Measurements from ENCODE around the gene GLOD4.
"Not testable (repeated sequence)": the region's sequence is repeated elsewhere in the genome, so short reads cannot be mapped to it uniquely, and the experiment has no call there.

The GLOD4 gene

GRCh38 chr17:794876-795275 lies 12.8 kb upstream of the GLOD4 start:
- Mint-ChIP-seq H3K36me3 (ENCODE audit: low read depth) (peaks cover 22% of the 10 kb centered on the region), H3K4me3 (no peak overlapping the region), H3K27me3 (no peaks in the 10 kb centered on the region), H3K27ac (no peak overlapping the region), H3K4me1 (ENCODE audit: low read depth) (peaks cover 5% of the 10 kb centered on the region), H3K9me3 (no peaks in the 10 kb centered on the region)

GRCh38 chr17:792277-792676 lies 10.2 kb upstream of the GLOD4 start:
- Mint-ChIP-seq H3K27me3 (no peaks in the 10 kb centered on the region), H3K27ac (no peak overlapping the region), H3K9me3 (no peaks in the 10 kb centered on the region)

GRCh38 chr17:791829-792228 lies 9.7 kb upstream of the GLOD4 start:
- peaks cover 5% of the 10 kb centered on the region for H3K4me1 Mint-ChIP-seq (ENCODE audit: low read depth)
- H3K27me3 Mint-ChIP-seq = no peaks in the 10 kb centered on the region
- peaks cover 47% of the 10 kb centered on the region for H3K36me3 Mint-ChIP-seq (ENCODE audit: low read depth)
- no peak overlapping the region for H3K27ac Mint-ChIP-seq
- H3K4me3 Mint-ChIP-seq = no peak overlapping the region
- H3K9me3 Mint-ChIP-seq = no peaks in the 10 kb centered on the region

More at GRCh38 chr17:792277-792676, 10.2 kb upstream of the GLOD4 start:
- peaks cover 5% of the 10 kb centered on the region for H3K4me1 Mint-ChIP-seq (ENCODE audit: low read depth)
- no peak overlapping the region for H3K4me3 Mint-ChIP-seq
- H3K36me3 Mint-ChIP-seq (ENCODE audit: low read depth) = peaks cover 44% of the 10 kb centered on the region

GRCh38 chr17:790874-791247 lies 8.8 kb upstream of the GLOD4 start:
- H3K27me3 Mint-ChIP-seq; H3K27ac Mint-ChIP-seq; H3K4me3 Mint-ChIP-seq; H3K9me3 Mint-ChIP-seq; H3K4me1 Mint-ChIP-seq (ENCODE audit: low read depth): not testable (repeated sequence)
- peaks cover 51% of the 10 kb centered on the region for H3K36me3 Mint-ChIP-seq (ENCODE audit: low read depth)

GRCh38 chr17:789931-790873 lies 8.1 kb upstream of the GLOD4 start:
- H3K27ac Mint-ChIP-seq; H3K4me1 Mint-ChIP-seq (ENCODE audit: low read depth); H3K27me3 Mint-ChIP-seq; H3K4me3 Mint-ChIP-seq; H3K9me3 Mint-ChIP-seq: not testable (repeated sequence)
- peaks cover 51% of the 10 kb centered on the region for H3K36me3 Mint-ChIP-seq (ENCODE audit: low read depth)

- Mint-ChIP-seq H3K4me3 (no peak overlapping the region), H3K9me3 (no peaks in the 10 kb centered on the region), H3K27ac (no peak overlapping the region), H3K4me1 (ENCODE audit: low read depth) (peaks cover 11% of the 10 kb centered on the region), H3K27me3 (no peaks in the 10 kb centered on the region), H3K36me3 (ENCODE audit: low read depth) (peaks cover 56% of the 10 kb centered on the region)
Measured at GRCh38 chr17:789160-789840, 7.2 kb upstream of the GLOD4 start.

- H3K4me1 Mint-ChIP-seq (ENCODE audit: low read depth) = peaks cover 19% of the 10 kb centered on the region
- H3K9me3 Mint-ChIP-seq = no peaks in the 10 kb centered on the region
- no peak overlapping the region for H3K4me3 Mint-ChIP-seq
- H3K27ac Mint-ChIP-seq = no peak overlapping the region
- no peaks in the 10 kb centered on the region for H3K27me3 Mint-ChIP-seq
- peaks cover 60% of the 10 kb centered on the region for H3K36me3 Mint-ChIP-seq (ENCODE audit: low read depth)
Measured at GRCh38 chr17:788551-788950, 6.5 kb upstream of the GLOD4 start.

GRCh38 chr17:787641-788221 lies 5.7 kb upstream of the GLOD4 start:
- Mint-ChIP-seq H3K4me1 (ENCODE audit: low read depth) (peaks cover 27% of the 10 kb centered on the region), H3K9me3 (no peaks in the 10 kb centered on the region), H3K27ac (no peak overlapping the region), H3K36me3 (ENCODE audit: low read depth) (peaks cover 66% of the 10 kb centered on the region), H3K27me3 (no peaks in the 10 kb centered on the region), H3K4me3 (no peak overlapping the region)

GRCh38 chr17:785901-786300 lies 3.8 kb upstream of the GLOD4 start:
- Mint-ChIP-seq H3K4me1 (ENCODE audit: low read depth) (peaks cover 34% of the 10 kb centered on the region), H3K36me3 (ENCODE audit: low read depth) (peaks cover 58% of the 10 kb centered on the region)
- not testable (repeated sequence) for H3K27me3 Mint-ChIP-seq, H3K27ac Mint-ChIP-seq, H3K4me3 Mint-ChIP-seq, H3K9me3 Mint-ChIP-seq

- peaks cover 49% of the 10 kb centered on the region for H3K36me3 Mint-ChIP-seq (ENCODE audit: low read depth)
- H3K4me1 Mint-ChIP-seq (ENCODE audit: low read depth) = peaks cover 39% of the 10 kb centered on the region
- no peaks in the 10 kb centered on the region for H3K9me3 Mint-ChIP-seq
- no peaks in the 10 kb centered on the region for H3K27me3 Mint-ChIP-seq
- peak overlapping the region; percentile 82 for H3K27ac Mint-ChIP-seq
- peak overlapping the region; percentile 97 for H3K4me3 Mint-ChIP-seq
Measured at GRCh38 chr17:784143-784542, 2.1 kb upstream of the GLOD4 start.

- no peak overlapping the region for H3K4me3 Mint-ChIP-seq
- H3K27me3 Mint-ChIP-seq = no peaks in the 10 kb centered on the region
- H3K27ac Mint-ChIP-seq = peak overlapping the region; percentile 26
- H3K36me3 Mint-ChIP-seq (ENCODE audit: low read depth) = peaks cover 71% of the 10 kb centered on the region
- H3K9me3 Mint-ChIP-seq = no peaks in the 10 kb centered on the region
- H3K4me1 Mint-ChIP-seq (ENCODE audit: low read depth) = peaks cover 33% of the 10 kb centered on the region
Measured at GRCh38 chr17:778096-778495, 4.0 kb downstream of the GLOD4 start.

GRCh38 chr17:774313-774584 lies 7.8 kb downstream of the GLOD4 start:
- Mint-ChIP-seq H3K27me3 (no peaks in the 10 kb centered on the region), H3K27ac (peak overlapping the region; percentile 89), H3K9me3 (no peaks in the 10 kb centered on the region), H3K4me1 (ENCODE audit: low read depth) (peaks cover 26% of the 10 kb centered on the region), H3K36me3 (ENCODE audit: low read depth) (peaks cover 87% of the 10 kb centered on the region), H3K4me3 (peak overlapping the region; percentile 67)

GRCh38 chr17:773467-774312 lies 8.4 kb downstream of the GLOD4 start:
- peak overlapping the region; percentile 67 for H3K4me3 Mint-ChIP-seq
- peaks cover 89% of the 10 kb centered on the region for H3K36me3 Mint-ChIP-seq (ENCODE audit: low read depth)
- no peaks in the 10 kb centered on the region for H3K9me3 Mint-ChIP-seq
- H3K27me3 Mint-ChIP-seq = no peaks in the 10 kb centered on the region
- peaks cover 26% of the 10 kb centered on the region for H3K4me1 Mint-ChIP-seq (ENCODE audit: low read depth)
- peak overlapping the region; percentile 89 for H3K27ac Mint-ChIP-seq

- H3K4me3 Mint-ChIP-seq = no peak overlapping the region
- no peaks in the 10 kb centered on the region for H3K9me3 Mint-ChIP-seq
- peaks cover 86% of the 10 kb centered on the region for H3K36me3 Mint-ChIP-seq (ENCODE audit: low read depth)
- H3K27ac Mint-ChIP-seq = no peak overlapping the region
- H3K4me1 Mint-ChIP-seq (ENCODE audit: low read depth) = peaks cover 26% of the 10 kb centered on the region
- H3K27me3 Mint-ChIP-seq = no peaks in the 10 kb centered on the region
Measured at GRCh38 chr17:773016-773415, 9.1 kb downstream of the GLOD4 start.

GRCh38 chr17:767076-767475 lies 15.0 kb downstream of the GLOD4 start:
- Mint-ChIP-seq H3K4me3 (no peak overlapping the region), H3K9me3 (no peaks in the 10 kb centered on the region), H3K36me3 (ENCODE audit: low read depth) (peaks cover 59% of the 10 kb centered on the region), H3K4me1 (ENCODE audit: low read depth) (no peaks in the 10 kb centered on the region), H3K27me3 (no peaks in the 10 kb centered on the region), H3K27ac (no peak overlapping the region)

All from stimulated activated naive CD8-positive, alpha-beta T cell treated with anti-CD3 and anti-CD28 coated beads, Interleukin-15, Interleukin-2, amounts not matched to agents 100 ng/mL and 50 ng/mL, for 24 hours (primary cell).